H1 (cell line): ENCODE measurements around the gene SNAP25. TPM values are rescaled to one million over a fixed set of nuclear protein-coding genes. Genes with fewer than 3 reads are reported as not detected.

Experiments used
- CTCF ChIA-PET: fragments of 300-600 bp; sonication (Branson Sonifier 250); formaldehyde crosslinking; loops from one replicate; lab custom pipeline; 2021; ENCODE audit not compliant: partially characterized antibody; lab: Charles Lee
- POLR2A ChIA-PET: fragments of 300-600 bp; sonication (Branson Sonifier 250); formaldehyde crosslinking; loops from one replicate; lab custom pipeline; 2021; ENCODE audit warnings: inconsistent platforms; ENCODE audit not compliant: partially characterized antibody; lab: Charles Lee
- DNase-seq, 2 experiments: peaks; one replicate each; pipeline versions ENCODE4 v3.0.0 to v3.0.0-alpha.2; 2010 to 2022; ENCODE audit warnings: low spot score in 2 of 2, low read depth in 1 of 2, mixed read lengths in 1 of 2
- FAIRE-seq: peaks from 2 replicates; lab custom pipeline; 2011; peaks lifted over from hg19 to GRCh38; lab: Jason Lieb, UNC
- H2AFZ ChIP-seq: 2 replicates; pipeline ENCODE4 v1.8.1; 2012; ENCODE audit warnings: low read length, inconsistent platforms
- H2AK5ac ChIP-seq: 2 replicates; pipeline ENCODE4 v1.6.1; 2013; ENCODE audit warnings: low read depth, low read length
- H2BK120ac ChIP-seq: replicated peaks from 2 replicates; pipeline ENCODE3; 2013; ENCODE audit warnings: low read depth, low read length, inconsistent platforms
- H2BK12ac ChIP-seq: 2 replicates; pipeline ENCODE4 v1.6.1; 2013; ENCODE audit warnings: low read depth, low read length
- H2BK15ac ChIP-seq: 2 replicates; pipeline ENCODE4 v1.6.1; 2013; ENCODE audit warnings: low read length
- H2BK20ac ChIP-seq: 2 replicates; pipeline ENCODE4 v1.6.1; 2013; ENCODE audit warnings: low read length
- H2BK5ac ChIP-seq: 2 replicates; pipeline ENCODE4 v1.6.1; 2013; ENCODE audit warnings: low read depth, low read length
- H3K14ac ChIP-seq: 2 replicates; pipeline ENCODE4 v1.6.1; 2013; ENCODE audit warnings: inconsistent platforms; ENCODE audit not compliant: insufficient read length
- H3K18ac ChIP-seq: 2 replicates; pipeline ENCODE4 v1.6.1; 2013; ENCODE audit warnings: low read length; ENCODE audit errors: extremely low read depth
- H3K23ac ChIP-seq: 2 replicates; pipeline ENCODE4 v1.6.1; 2013; ENCODE audit warnings: inconsistent platforms; ENCODE audit not compliant: insufficient read length
- H3K23me2 ChIP-seq: 2 replicates; pipeline ENCODE4 v1.6.1; 2013; ENCODE audit warnings: low read depth, low read length
- H3K27ac ChIP-seq: 2 replicates; pipeline ENCODE4 v1.6.1; 2011; ENCODE audit warnings: low read depth, low read length, inconsistent platforms
- H3K27me3 ChIP-seq, 4 experiments: replicated peaks in 1 of 4; 1 replicate in 1 of 4; 2 replicates in 3 of 4; pipeline versions ENCODE4 v1.6.1 to v1.8.1; 2011 to 2013; ENCODE audit warnings: low read length in 3 of 4, mild to moderate bottlenecking in 3 of 4, inconsistent platforms in 2 of 4, mixed read lengths in 2 of 4, moderate library complexity in 1 of 4; ENCODE audit not compliant: control insufficient read depth in 3 of 4, insufficient read depth in 3 of 4; ENCODE audit errors: extremely low read depth in 1 of 4
- H3K36me3 ChIP-seq, 4 experiments: 2 replicates each; pipeline versions ENCODE4 v1.6.1 to v1.8.1; 2011 to 2013; ENCODE audit warnings: mild to moderate bottlenecking in 4 of 4, low read length in 3 of 4, moderate library complexity in 2 of 4, control low read depth in 1 of 4, inconsistent platforms in 1 of 4; ENCODE audit not compliant: insufficient read depth in 4 of 4, control insufficient read depth in 2 of 4
- H3K4ac ChIP-seq: replicated peaks from 2 replicates; pipeline ENCODE3; 2013; ENCODE audit warnings: low read length, low read depth, mixed read lengths, inconsistent platforms; ENCODE audit not compliant: insufficient read length
- H3K4me1 ChIP-seq, 4 experiments: replicated peaks in 1 of 4; 1 replicate in 1 of 4; 2 replicates in 3 of 4; pipeline versions ENCODE4 v1.6.1 to v1.8.1; 2011 to 2013; ENCODE audit warnings: low read length in 3 of 4, inconsistent platforms in 2 of 4, mixed read lengths in 1 of 4; ENCODE audit not compliant: insufficient read depth in 4 of 4, control insufficient read depth in 3 of 4
- H3K4me2 ChIP-seq, 2 experiments: 2 replicates each; pipeline versions ENCODE4 v1.6.1 to v1.8.1; 2011 to 2013; ENCODE audit warnings: low read depth in 2 of 2, low read length in 2 of 2, control low read depth in 1 of 2, inconsistent platforms in 1 of 2, mild to moderate bottlenecking in 1 of 2; ENCODE audit not compliant: insufficient read depth in 1 of 2
- H3K4me3 ChIP-seq, 4 experiments: fragments of 200-600, 300-600 bp in 1 of 4; sonication (generic), shearing (Covaris generic), sonication (Bioruptor Twin) in 1 of 4; 2 replicates each; pipeline versions ENCODE4 v1.5.1 to v1.8.1; 2011 to 2016; ENCODE audit warnings: low read length in 4 of 4, low read depth in 3 of 4, control low read depth in 2 of 4, inconsistent platforms in 2 of 4, mild to moderate bottlenecking in 2 of 4, mixed read lengths in 1 of 4, moderate library complexity in 1 of 4; ENCODE audit not compliant: insufficient read depth in 2 of 4; ENCODE audit errors: extremely low read depth in 1 of 4
- H3K56ac ChIP-seq: replicated peaks from 2 replicates; pipeline ENCODE3; 2013; ENCODE audit warnings: low read depth, mild to moderate bottlenecking, mixed read lengths, low read length, inconsistent platforms; ENCODE audit not compliant: insufficient read length
- H3K79me1 ChIP-seq: 2 replicates; pipeline ENCODE4 v1.6.1; 2013; ENCODE audit warnings: low read depth, low read length, control low read depth
- H3K79me2 ChIP-seq, 2 experiments: 2 replicates each; pipeline versions ENCODE4 v1.6.1 to v1.8.1; 2012 to 2013; ENCODE audit warnings: low read length in 2 of 2, mild to moderate bottlenecking in 2 of 2, inconsistent platforms in 1 of 2; ENCODE audit not compliant: insufficient read depth in 2 of 2, control insufficient read depth in 1 of 2
- H3K9ac ChIP-seq, 4 experiments: replicated peaks in 1 of 4; 1 replicate in 1 of 4; 2 replicates in 3 of 4; pipeline versions ENCODE4 v1.6.1 to v1.8.1; 2011 to 2013; ENCODE audit warnings: low read depth in 3 of 4, low read length in 3 of 4, control low read depth in 2 of 4, mild to moderate bottlenecking in 2 of 4, moderate library complexity in 2 of 4, inconsistent platforms in 1 of 4; ENCODE audit errors: extremely low read depth in 1 of 4
- H3K9me3 ChIP-seq, 2 experiments: 2 replicates each; pipeline versions ENCODE4 v1.6.1 to v1.8.1; 2012 to 2013; ENCODE audit warnings: mild to moderate bottlenecking in 2 of 2, moderate library complexity in 2 of 2, control low read depth in 1 of 2, inconsistent platforms in 1 of 2, low read depth in 1 of 2, low read length in 1 of 2, mixed read lengths in 1 of 2; ENCODE audit not compliant: insufficient read depth in 2 of 2
- H4K20me1 ChIP-seq, 2 experiments: replicated peaks in 1 of 2; 2 replicates each; pipeline versions ENCODE3 to v1.8.1; 2011 to 2013; ENCODE audit warnings: inconsistent platforms in 2 of 2, low read length in 2 of 2, mild to moderate bottlenecking in 1 of 2; ENCODE audit not compliant: insufficient read depth in 2 of 2, control insufficient read depth in 1 of 2
- H4K5ac ChIP-seq: 2 replicates; pipeline ENCODE4 v1.6.1; 2013; ENCODE audit warnings: low read length, low read depth, mixed read lengths, inconsistent platforms; ENCODE audit not compliant: insufficient read length
- H4K8ac ChIP-seq: 2 replicates; pipeline ENCODE4 v1.8.0; 2013; ENCODE audit warnings: mild to moderate bottlenecking, moderate library complexity, low read length, inconsistent platforms; ENCODE audit not compliant: insufficient read depth; ENCODE audit errors: extremely low read depth
- H4K91ac ChIP-seq: replicated peaks from 2 replicates; pipeline ENCODE3; 2013; ENCODE audit warnings: low read length, mixed read lengths, inconsistent platforms; ENCODE audit not compliant: insufficient read length
- ASH2L ChIP-seq: fragments of 200-600, 300-600 bp; sonication (generic); IDR thresholded peaks from one replicate; pipeline ENCODE4 v1.7.1; 2017; ENCODE audit warnings: low read length
- CEBPB ChIP-seq: IDR thresholded peaks from 2 replicates; pipeline ENCODE4 v1.6.1; 2012; ENCODE audit warnings: low read depth, low read length
- CHD1 ChIP-seq: IDR thresholded peaks from 2 replicates; pipeline ENCODE4 v1.6.1; 2012; ENCODE audit warnings: low read depth, low read length, improper control_type of control experiment
- HDAC6 ChIP-seq: IDR thresholded peaks from one replicate; pipeline ENCODE4 v1.7.1; 2012; ENCODE audit warnings: low read depth, mild to moderate bottlenecking, inconsistent platforms, low read length, moderate library complexity
- RAD21 ChIP-seq, 2 experiments: IDR thresholded peaks in 1 of 2; conservative IDR thresholded peaks in 1 of 2; 2 replicates each; pipeline ENCODE4 v1.6.1; 2011; ENCODE audit warnings: low read depth in 2 of 2, low read length in 2 of 2, improper control_type of control experiment in 1 of 2, inconsistent platforms in 1 of 2, mild to moderate bottlenecking in 1 of 2, moderate library complexity in 1 of 2
- WGBS, 2 experiments: shearing (Covaris generic) in 1 of 2; methylation state at CpG; one replicate each; pipeline versions ENCODE4 v1.1.6 to v1.1.7; 2013 to 2015; ENCODE audit warnings: low lambda C conversion rate in 2 of 2, mixed read lengths in 2 of 2, inconsistent platforms in 1 of 2, low coverage in 1 of 2, missing lambda C conversion rate in 1 of 2; ENCODE audit not compliant: insufficient replicate concordance in 2 of 2, insufficient coverage in 1 of 2, insufficient read length in 1 of 2; ENCODE audit errors: extremely low coverage in 1 of 2, missing lambda C conversion rate in 1 of 2; 5-methylcytosine and 5-hydroxymethylcytosine counted together
- polyA plus RNA-seq, 7 experiments: library from polyadenylated mRNA; depleted of rRNA in 3 of 7; stranded (reverse) in 5 of 7; unstranded in 2 of 7; fragments of >200 nt in 5 of 7; fragments of 200-250 nt in 2 of 7; gene quantifications; 1 replicate in 5 of 7; 2 replicates in 1 of 7; 4 replicates in 1 of 7; pipeline versions ENCODE4 v1.2.1 to v1.2.3, GENCODE V29; 2011 to 2013; ENCODE audit warnings: missing spikeins in 2 of 7, mixed read lengths in 2 of 7
- total RNA-seq: library from RNA; stranded (reverse); fragmentation: NEBNext Ultra II Directional; extraction: Animal tissue kit (Norgen Biotek cat#: 25700); gene quantifications from 2 replicates; pipeline ENCODE4 v1.2.1, GENCODE V29; 2021
- TF ChIP-seq, protein P1 (sequence below): IDR thresholded peaks from 2 replicates; pipeline ENCODE4 v1.6.1; 2011; ENCODE audit warnings: low read depth, mild to moderate bottlenecking, low read length; ENCODE audit not compliant: insufficient read depth

Gene SNAP25
- total and polyA plus RNA-seq, 2 of the 8 experiments (the other 6 are each of a cell fraction or from before 2014, with no cell fraction given), result 0.51 to 0.52 TPM

DNA sequence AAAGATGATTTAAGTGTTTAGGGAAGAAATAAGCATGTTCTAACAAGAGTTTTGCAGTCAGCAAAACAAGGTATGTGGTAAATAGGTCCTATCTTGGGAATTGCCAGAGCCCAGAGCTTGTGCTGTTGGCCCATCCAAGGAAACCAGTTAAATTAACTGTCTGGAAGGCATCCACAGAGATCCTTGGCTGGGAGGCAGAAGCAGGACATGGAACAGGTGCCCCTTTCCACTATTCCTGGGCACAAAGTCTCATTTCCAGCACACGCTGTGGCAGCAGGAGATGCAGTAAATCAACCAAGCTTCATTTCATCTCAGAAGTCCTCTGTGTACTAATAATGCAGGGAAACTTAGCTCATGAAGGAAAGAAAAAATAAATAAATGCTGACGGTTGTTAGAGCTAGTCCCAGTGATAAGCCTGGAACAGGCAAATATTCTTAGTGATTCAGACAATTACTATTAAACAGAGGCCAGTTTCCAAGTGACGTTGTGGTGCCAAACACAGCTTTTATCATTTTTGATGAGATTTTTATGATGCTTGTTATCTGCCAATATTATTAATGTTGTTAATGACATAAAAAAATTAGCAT is 39.8 kb upstream of the SNAP25 start:
- TF ChIP-seq, protein P1, sequence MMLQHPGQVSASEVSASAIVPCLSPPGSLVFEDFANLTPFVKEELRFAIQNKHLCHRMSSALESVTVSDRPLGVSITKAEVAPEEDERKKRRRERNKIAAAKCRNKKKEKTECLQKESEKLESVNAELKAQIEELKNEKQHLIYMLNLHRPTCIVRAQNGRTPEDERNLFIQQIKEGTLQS, result no peak
- TF ChIP-seq ASH2L (no peak), HDAC6 (no peak), CEBPB (no peak), CHD1 (no peak), RAD21 (IDR thresholded peaks at IDR 0.05 in 1 of 2, conservative IDR thresholded peaks at IDR 0.05 in 1 of 2; ENCODE audit: low read depth in 2 of 2, low read length in 2 of 2) (no peak)
- Histone ChIP-seq H3K36me3 (no peaks in the 10 kb centered on the region), H3K4me2 (no peak overlapping the region), H3K79me1 (no peaks in the 10 kb centered on the region), H2BK15ac (0 out of 2 replicates have a peak overlapping the region, but pooled peaks have one; percentile 13), H3K14ac (no peak overlapping the region), H4K8ac (no peak overlapping the region), H2BK5ac (no peak overlapping the region), H3K79me2 (no peaks in the 10 kb centered on the region), H3K9ac (no peak overlapping the region), H2BK120ac (no peak overlapping the region), H4K20me1 (no peaks in the 10 kb centered on the region), H3K23ac (no peak overlapping the region), H3K4ac (no peak overlapping the region), H3K4me1 (no peaks in the 10 kb centered on the region), H4K91ac (no peak overlapping the region), H2BK20ac (no peak overlapping the region), H3K27ac (no peak overlapping the region), H3K56ac (no peak overlapping the region), H2AFZ (no peak overlapping the region), H4K5ac (no peak overlapping the region), H3K18ac (no peak overlapping the region), H3K4me3 (no peak overlapping the region), H3K23me2 (no peaks in the 10 kb centered on the region), H3K27me3 (no peaks in the 10 kb centered on the region; a peak in 1 of 7 replicates), H2AK5ac (no peak overlapping the region), H2BK12ac (no peak overlapping the region), H3K9me3 (no peaks in the 10 kb centered on the region)
- ChIA-PET POLR2A (no interaction called here), CTCF (interaction anchor here (0.7 to 2.2 kb wide), 19 partner anchors 9 to 674 kb away, joined by 3 to 16 read pairs (median 5); no protein-coding TSS in a partner anchor)
- WGBS, 2 experiments, result 72% methylated on average over 3 of the region's 3 CpGs; no CpG with 5 or more reads in 1 of the 2 experiments
- FAIRE-seq (no peak), DNase-seq (no peak)
